ENCODE data around the gene FANCE.

Gene FANCE

GRCh38 chr6:35419417-35419816 is 32.7 kb upstream of the FANCE start:
- no peak overlapping the region for H3K4me3 ChIP-seq (ENCODE audit: low read depth, low read length)
- in situ Hi-C loops (cut with HindIII; ENCODE audit: low sequenced_read_pairs) = no loop called here
- TF ChIP-seq, protein P1, sequence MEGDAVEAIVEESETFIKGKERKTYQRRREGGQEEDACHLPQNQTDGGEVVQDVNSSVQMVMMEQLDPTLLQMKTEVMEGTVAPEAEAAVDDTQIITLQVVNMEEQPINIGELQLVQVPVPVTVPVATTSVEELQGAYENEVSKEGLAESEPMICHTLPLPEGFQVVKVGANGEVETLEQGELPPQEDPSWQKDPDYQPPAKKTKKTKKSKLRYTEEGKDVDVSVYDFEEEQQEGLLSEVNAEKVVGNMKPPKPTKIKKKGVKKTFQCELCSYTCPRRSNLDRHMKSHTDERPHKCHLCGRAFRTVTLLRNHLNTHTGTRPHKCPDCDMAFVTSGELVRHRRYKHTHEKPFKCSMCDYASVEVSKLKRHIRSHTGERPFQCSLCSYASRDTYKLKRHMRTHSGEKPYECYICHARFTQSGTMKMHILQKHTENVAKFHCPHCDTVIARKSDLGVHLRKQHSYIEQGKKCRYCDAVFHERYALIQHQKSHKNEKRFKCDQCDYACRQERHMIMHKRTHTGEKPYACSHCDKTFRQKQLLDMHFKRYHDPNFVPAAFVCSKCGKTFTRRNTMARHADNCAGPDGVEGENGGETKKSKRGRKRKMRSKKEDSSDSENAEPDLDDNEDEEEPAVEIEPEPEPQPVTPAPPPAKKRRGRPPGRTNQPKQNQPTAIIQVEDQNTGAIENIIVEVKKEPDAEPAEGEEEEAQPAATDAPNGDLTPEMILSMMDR (IDR thresholded peaks at IDR 0.05; ENCODE audit: low read depth, low read length, missing control alignments) = peak; percentile 44
- no peak for DNase-seq (ENCODE audit: low read depth)

GRCh38 chr6:35419961-35420360 is 32.2 kb upstream of the FANCE start:
- TF ChIP-seq, protein P1 (IDR thresholded peaks at IDR 0.05; ENCODE audit: low read depth, low read length, missing control alignments) = no peak
- in situ Hi-C loops (cut with HindIII; ENCODE audit: low sequenced_read_pairs) = no loop called here
- no peak overlapping the region for H3K4me3 ChIP-seq (ENCODE audit: low read depth, low read length)
- DNase-seq (ENCODE audit: low read depth) = no peak

DNA sequence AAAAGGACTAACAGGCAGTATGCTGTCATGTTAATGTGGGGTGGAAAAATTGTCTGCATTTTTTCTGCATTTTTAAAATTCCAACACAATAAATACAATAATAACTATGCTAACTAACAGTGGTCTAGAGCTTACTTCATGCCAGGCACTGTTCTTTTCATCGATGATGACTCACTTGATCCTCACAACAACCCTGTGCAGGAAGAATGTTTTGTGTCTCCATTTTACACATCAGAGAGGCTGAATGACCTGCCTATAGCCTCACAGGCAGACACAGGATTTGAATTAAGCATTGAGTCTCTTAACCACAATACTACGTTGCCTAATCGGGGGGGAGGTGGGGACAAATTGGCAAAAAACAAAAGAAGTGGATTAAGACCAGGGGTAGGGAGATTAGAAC is 26.9 kb upstream of the FANCE start:
- DNase-seq (ENCODE audit: low read depth) = peak; percentile 93
- no peak overlapping the region for H3K4me3 ChIP-seq (ENCODE audit: low read depth, low read length)
- TF ChIP-seq, protein P1 (IDR thresholded peaks at IDR 0.05; ENCODE audit: low read depth, low read length, missing control alignments) = no peak
- in situ Hi-C loops (cut with HindIII; ENCODE audit: low sequenced_read_pairs) = no loop called here

DNA sequence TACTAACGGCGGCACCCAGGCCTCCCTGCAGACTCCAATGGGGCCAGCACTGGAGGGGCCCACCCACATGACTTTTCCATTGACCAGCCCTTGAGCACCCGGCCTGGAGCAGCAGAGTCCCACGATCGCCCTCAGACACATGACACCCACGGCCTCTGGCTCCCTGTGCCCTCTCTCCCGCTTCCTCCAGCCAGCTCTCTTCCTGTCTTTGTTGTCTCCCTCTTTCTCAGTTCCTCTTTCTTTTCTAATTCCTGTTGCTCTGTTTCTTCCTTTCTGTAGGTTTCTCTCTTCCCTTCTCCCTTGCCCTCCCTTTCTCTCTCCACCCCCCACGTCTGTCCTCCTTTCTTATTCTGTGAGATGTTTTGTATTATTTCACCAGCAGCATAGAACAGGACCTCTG is 26.1 kb upstream of the FANCE start:
- in situ Hi-C loops (cut with HindIII; ENCODE audit: low sequenced_read_pairs) = no loop called here
- no peak overlapping the region for H3K4me3 ChIP-seq (ENCODE audit: low read depth, low read length)
- TF ChIP-seq, protein P1 (IDR thresholded peaks at IDR 0.05; ENCODE audit: low read depth, low read length, missing control alignments) = no peak
- no peak for DNase-seq (ENCODE audit: low read depth)

- no peak overlapping the region for H3K4me3 ChIP-seq (ENCODE audit: low read depth, low read length)
- in situ Hi-C loops (cut with HindIII; ENCODE audit: low sequenced_read_pairs) = no loop called here
- TF ChIP-seq, protein P1 (IDR thresholded peaks at IDR 0.05; ENCODE audit: low read depth, low read length, missing control alignments) = no peak
- DNase-seq (ENCODE audit: low read depth) = no peak
Observed at GRCh38 chr6:35427435-35427834, 24.7 kb upstream of the FANCE start.

DNA sequence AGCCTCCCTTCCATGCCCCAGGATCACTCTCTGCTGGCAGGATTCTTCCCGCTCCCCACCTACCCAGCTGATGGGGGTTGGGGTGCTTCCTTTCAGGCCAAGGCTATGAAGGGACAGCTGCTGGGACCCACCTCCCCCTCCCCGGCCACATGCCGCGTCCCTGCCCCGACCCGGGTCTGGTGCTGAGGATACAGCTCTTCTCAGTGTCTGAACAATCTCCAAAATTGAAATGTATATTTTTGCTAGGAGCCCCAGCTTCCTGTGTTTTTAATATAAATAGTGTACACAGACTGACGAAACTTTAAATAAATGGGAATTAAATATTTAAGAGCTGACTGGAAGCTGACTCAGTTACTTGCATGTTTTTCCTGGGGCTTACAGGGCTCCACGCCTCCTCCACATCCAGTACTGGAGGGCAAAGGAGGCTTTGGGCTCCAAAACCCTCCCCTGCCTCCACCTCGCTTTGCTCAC is 24.3 kb upstream of the FANCE start:
- in situ Hi-C loops (cut with HindIII; ENCODE audit: low sequenced_read_pairs) = no loop called here
- DNase-seq (ENCODE audit: low read depth) = no peak
- H3K4me3 ChIP-seq (ENCODE audit: low read depth, low read length) = no peak overlapping the region
- TF ChIP-seq, protein P1 (IDR thresholded peaks at IDR 0.05; ENCODE audit: low read depth, low read length, missing control alignments) = no peak
